Ovary (tissue), 9 donors: ENCODE data around the gene MRPL41. TPM values are rescaled to one million over a fixed set of nuclear protein-coding genes. Genes with fewer than 3 reads are reported as not detected.
"Not testable (repeated sequence)": the region's sequence is repeated elsewhere in the genome, so short reads cannot be mapped to it uniquely, and the experiment has no call there.

ENCODE experiments used
- DNase-seq, 5 donors: peaks; one replicate each; pipeline ENCODE4 v3.0.0-alpha.2; 2019 to 2020
- H3K27ac ChIP-seq, 2 donors: fragments of 200-600 bp; one replicate each; pipeline versions ENCODE4 v1.5.1 to v1.8.0; 2019 to 2022
- H3K27me3 ChIP-seq: fragments of 200-600 bp; one replicate; pipeline ENCODE4 v1.8.0; 2022
- H3K36me3 ChIP-seq: fragments of 200-600 bp; sonication (generic); one replicate; pipeline ENCODE4 v1.5.1; 2019
- H3K4me1 ChIP-seq: one replicate; pipeline ENCODE4 v1.8.1; 2013; ENCODE audit warnings: mild to moderate bottlenecking, moderate library complexity; ENCODE audit not compliant: insufficient read depth
- H3K4me3 ChIP-seq: fragments of 200-600 bp; sonication (generic); one replicate; pipeline ENCODE4 v1.5.1; 2017
- H3K9me3 ChIP-seq, 2 donors: fragments of 200-600 bp in 1 of 2; sonication (generic) in 1 of 2; one replicate each; pipeline versions ENCODE4 v1.5.1 to v1.8.1; 2013 to 2019; ENCODE audit warnings: mild to moderate bottlenecking in 1 of 2, moderate library complexity in 1 of 2
- CTCF ChIP-seq, 3 donors: fragments of 450-650 bp in 2 of 3; fragments of 200-600 bp in 1 of 3; IDR thresholded peaks; one replicate each; pipeline versions ENCODE4 v1.5.1 to v1.8.0; 2016 to 2022; ENCODE audit warnings: antibody characterized with exemption in 3 of 3, mild to moderate bottlenecking in 1 of 3
- EP300 ChIP-seq: sonication (generic); formaldehyde crosslinking; IDR thresholded peaks from one replicate; pipeline ENCODE4 v1.6.1; 2017; ENCODE audit warnings: antibody characterized with exemption
- POLR2A ChIP-seq: fragments of 450-650 bp; IDR thresholded peaks from one replicate; pipeline ENCODE4 v1.6.1; 2017; ENCODE audit warnings: antibody characterized with exemption, mild to moderate bottlenecking, moderate library complexity
- WGBS, 3 donors: extraction: QIAGEN DNeasy Blood & Tissue Kit in 1 of 3; methylation state at CpG; one replicate each; pipeline versions ENCODE4 v1.1.5 to v1.1.7; 2013 to 2017; 5-methylcytosine and 5-hydroxymethylcytosine counted together
- intact Hi-C, 4 donors: fragments of 100-400 bp; cut with DNase I; formaldehyde crosslinking; loops; one replicate each; pipeline versions ENCODE4 v1.11.0 to v1.15.1; 2022 to 2023
- polyA plus RNA-seq, 2 donors: library from polyadenylated mRNA; stranded (reverse); fragments of 200-250 nt in 1 of 2; fragments of 350-450 nt in 1 of 2; fragmentation: Illumina TruSeq in 1 of 2; extraction: RNeasy Lipid Tissue Mini Kit (QIAGEN cat#74804) in 1 of 2; gene quantifications; one replicate each; pipeline ENCODE4 v1.2.3, GENCODE V29; 2013 to 2014
- total RNA-seq, 7 donors: library from RNA; depleted of rRNA in 2 of 7; stranded (reverse); fragments of >200 nt in 2 of 7; fragmentation: NEBNext Ultra II Directional in 3 of 7; extraction: Animal tissue kit (Norgen Biotek cat#: 25700) in 3 of 7; gene quantifications; one replicate each; pipeline versions ENCODE4 v1.1.0 to v1.2.4, GENCODE V29; 2016 to 2023
- donor health status: DM: no; HTN: no; CAD: no; lungs with moderate emphysema.
- donor health status: DM: no; HTN: no; CAD: no.
- donor health status: Bipolar disorder and iron deficiency.
- donor health status: DM: yes; HTN: yes; CAD: no.
- donor health status: DM: no; HTN: no; CAD: no.
- donor health status: DM: yes; HTN: yes; CAD: no.

The MRPL41 gene
- total and polyA plus RNA-seq, 9 donors = 1.0 to 61.9 (median 48.3) TPM

- Histone ChIP-seq H3K27ac (peak overlapping the region in 1 of 2 donors; percentile 49), H3K4me1 (peaks cover 9% of the 10 kb centered on the region)
- 43 to 52% (median 48%) methylated on average over 5 of the region's 5 CpGs for WGBS, 3 donors
Observed at GRCh38 chr9:137530331-137530730, 21.3 kb upstream of the MRPL41 start.

DNA sequence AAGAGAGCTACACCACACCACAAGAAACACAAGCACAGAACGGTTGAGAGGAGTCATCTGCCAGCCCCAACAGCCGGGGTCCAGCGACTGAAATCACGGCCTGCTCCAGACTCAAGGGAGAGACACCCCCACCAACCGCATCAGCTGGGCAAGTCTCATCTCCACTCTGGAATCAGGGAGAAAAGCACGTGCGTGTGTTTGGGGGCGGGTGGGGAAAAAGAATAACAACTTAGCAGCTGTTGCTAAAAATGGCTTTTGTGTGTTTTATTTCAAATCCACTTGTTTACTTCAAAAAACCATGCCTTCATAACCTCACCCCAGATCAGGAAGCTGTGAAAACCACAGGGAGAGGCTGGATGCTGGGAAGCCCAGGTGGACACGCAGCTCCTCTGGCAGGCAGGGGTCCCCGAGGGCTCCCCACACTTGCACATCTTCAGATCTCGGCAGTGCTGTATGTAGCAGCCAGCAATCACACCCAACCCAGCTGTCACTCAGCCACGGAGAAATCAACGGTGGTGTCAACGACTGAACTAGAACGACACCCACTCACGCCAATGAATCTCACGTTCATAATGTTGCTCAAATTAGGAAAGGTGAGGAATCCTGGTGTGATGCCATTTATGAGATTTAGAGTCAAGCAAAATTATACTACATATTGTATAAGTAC, 20.4 kb upstream of the MRPL41 start:
- 15 to 40% (median 21%) methylated on average over 17 of the region's 17 CpGs for WGBS, 3 donors
- intact Hi-C loops = no loop called here
- Histone ChIP-seq H3K4me3 (no peak overlapping the region), H3K9me3 (no peaks in the 10 kb centered on the region), H3K4me1 (peaks cover 9% of the 10 kb centered on the region), H3K36me3 (no peaks in the 10 kb centered on the region), H3K27ac (peak overlapping the region in 1 of 2 donors; percentile 49), H3K27me3 (no peaks in the 10 kb centered on the region)
- TF ChIP-seq CTCF (IDR thresholded peaks at IDR 0.05) (no peak), EP300 (no peak), POLR2A (no peak)
- DNase-seq = peak in 3 of 5 donors; percentile 43 to 65 (median 60)

More at GRCh38 chr9:137530331-137530730, 21.3 kb upstream of the MRPL41 start:
- no peaks in the 10 kb centered on the region for H3K36me3 ChIP-seq
- H3K9me3 ChIP-seq = no peaks in the 10 kb centered on the region
- no peak for TF ChIP-seq POLR2A
- TF ChIP-seq EP300 = no peak
- no peak for TF ChIP-seq CTCF (IDR thresholded peaks at IDR 0.05)
- no peak for DNase-seq
- no peak overlapping the region for H3K4me3 ChIP-seq
- intact Hi-C loops = no loop called here
- no peaks in the 10 kb centered on the region for H3K27me3 ChIP-seq

DNA sequence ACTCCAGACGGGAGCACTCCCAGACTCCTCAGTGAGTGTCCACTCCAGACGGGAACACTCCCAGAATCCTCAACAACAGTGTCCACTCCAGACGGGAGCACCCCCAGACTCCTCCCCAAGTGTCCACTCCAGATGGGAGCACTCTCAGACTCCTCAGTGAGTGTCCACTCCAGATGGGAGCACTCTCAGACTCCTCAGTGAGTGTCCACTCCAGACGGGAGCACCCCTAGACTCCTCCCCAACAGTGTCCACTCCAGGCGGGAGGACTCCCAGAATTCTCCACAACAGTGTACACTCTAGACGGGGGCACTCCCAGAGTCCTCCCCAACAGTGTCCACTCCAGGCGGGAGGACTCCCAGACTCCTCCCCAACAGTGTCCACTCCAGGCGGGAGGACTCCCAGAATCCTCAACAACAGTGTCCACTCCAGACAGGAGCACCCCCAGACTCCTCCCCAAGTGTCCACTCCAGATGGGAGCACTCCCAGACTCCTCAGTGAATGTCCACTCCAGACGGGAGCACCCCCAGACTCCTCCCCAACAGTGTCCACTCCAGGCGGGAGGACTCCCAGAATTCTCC, 18.7 kb upstream of the MRPL41 start:
- H3K4me3 ChIP-seq, intact Hi-C loops, H3K9me3 ChIP-seq, H3K36me3 ChIP-seq, H3K27me3 ChIP-seq, DNase-seq, H3K4me1 ChIP-seq, H3K27ac ChIP-seq: not testable (repeated sequence)
- WGBS, 3 donors = 77 to 86% (median 84%) methylated on average over 10 of the region's 10 CpGs

DNA sequence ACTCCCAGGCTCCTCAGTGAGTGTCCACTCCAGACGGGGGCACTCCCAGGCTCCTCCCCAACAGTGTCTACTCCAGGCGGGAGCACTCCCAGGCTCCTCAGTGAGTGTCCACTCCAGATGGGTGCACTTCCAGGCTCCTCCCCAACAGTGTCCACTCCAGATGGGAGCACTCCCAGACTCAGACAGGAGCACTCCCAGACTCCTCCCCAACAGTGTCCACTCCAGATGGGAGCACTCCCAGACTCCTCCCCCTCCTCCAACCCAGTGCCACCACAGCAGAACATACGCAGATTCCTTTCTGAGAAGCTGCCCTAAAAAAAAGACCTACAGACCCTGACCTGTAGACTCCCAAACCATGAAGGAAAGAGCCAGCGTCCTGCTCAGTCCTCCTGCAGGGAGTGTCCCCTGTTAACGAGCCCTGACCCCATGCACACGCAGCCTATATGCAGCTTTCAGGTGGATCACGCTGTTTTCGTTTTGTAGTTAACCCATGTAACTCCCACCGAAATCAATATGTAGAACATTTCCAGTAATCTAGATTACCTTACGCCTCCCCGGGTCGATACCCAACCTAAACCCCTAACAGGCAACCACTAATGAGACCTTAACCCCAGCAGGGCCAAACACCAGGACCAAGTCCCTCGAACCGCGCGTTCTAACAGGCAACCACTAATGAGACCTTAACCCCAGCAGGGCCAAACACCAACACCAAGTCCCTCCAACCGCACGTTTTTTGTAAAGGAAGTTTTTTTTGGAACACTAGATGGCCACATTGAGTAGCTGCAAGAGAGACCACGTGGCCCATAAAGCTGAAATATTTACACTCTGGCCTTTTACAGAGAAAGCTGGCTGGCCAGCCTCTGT, 17.2 kb upstream of the MRPL41 start:
- no peak overlapping the region for H3K27ac ChIP-seq
- H3K9me3 ChIP-seq = no peaks in the 10 kb centered on the region
- TF ChIP-seq CTCF (IDR thresholded peaks at IDR 0.05) = peak; percentile 60 to 63 (median 63)
- TF ChIP-seq POLR2A = no peak
- TF ChIP-seq EP300 = no peak
- intact Hi-C loops = no loop called here
- DNase-seq = peak in 2 of 5 donors; percentile 36 to 50
- H3K4me3 ChIP-seq = no peak overlapping the region
- 21 to 34% (median 26%) methylated on average over 19 of the region's 19 CpGs for WGBS, 3 donors
- H3K36me3 ChIP-seq = no peaks in the 10 kb centered on the region
- H3K27me3 ChIP-seq = no peaks in the 10 kb centered on the region
- H3K4me1 ChIP-seq = peaks cover 9% of the 10 kb centered on the region

- intact Hi-C loops = no loop called here
- no peaks in the 10 kb centered on the region for H3K36me3 ChIP-seq
- no peak overlapping the region for H3K4me3 ChIP-seq
- H3K4me1 ChIP-seq = peaks cover 9% of the 10 kb centered on the region
- no peak for DNase-seq
- H3K27me3 ChIP-seq = no peaks in the 10 kb centered on the region
- no peak overlapping the region for H3K27ac ChIP-seq
- TF ChIP-seq CTCF (IDR thresholded peaks at IDR 0.05) (no peak), EP300 (no peak), POLR2A (no peak)
- no peaks in the 10 kb centered on the region for H3K9me3 ChIP-seq
Observed at GRCh38 chr9:137535120-137535428, 16.6 kb upstream of the MRPL41 start.

DNA sequence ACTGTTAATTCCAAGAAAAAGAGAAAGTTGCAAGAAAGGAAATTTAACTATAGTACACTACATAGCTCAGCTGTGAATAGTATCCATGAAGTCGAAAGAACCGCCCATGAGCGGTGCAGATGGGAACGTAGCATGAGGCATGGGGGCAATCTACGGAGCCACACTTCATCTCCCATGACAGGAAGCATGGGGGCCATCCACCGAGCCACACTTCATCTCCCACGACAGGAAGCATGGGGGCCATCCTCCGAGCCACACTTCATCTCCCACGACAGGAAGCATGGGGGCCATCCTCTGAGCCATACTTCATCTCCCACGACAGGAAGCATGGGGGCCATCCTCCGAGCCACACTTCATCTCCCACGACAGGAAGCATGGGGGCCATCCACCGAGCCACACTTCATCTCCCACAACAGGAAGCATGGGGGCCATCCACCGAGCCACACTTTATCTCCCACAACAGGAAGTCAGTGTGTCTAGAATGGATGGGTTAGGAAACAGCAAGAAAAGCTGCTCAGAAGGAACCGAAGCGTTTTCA, 15.0 kb upstream of the MRPL41 start:
- 78 to 82% (median 79%) methylated on average over 16 of the region's 16 CpGs for WGBS, 3 donors
- intact Hi-C loops = not testable (repeated sequence)

More for the DNA sequence above, 15.0 kb upstream of the MRPL41 start:
- H3K9me3 ChIP-seq, H3K27ac ChIP-seq, H3K4me1 ChIP-seq, DNase-seq, H3K27me3 ChIP-seq, H3K4me3 ChIP-seq, H3K36me3 ChIP-seq: not testable (repeated sequence)
